WTC11 (cell line): ENCODE data around the gene SYNGR3.

ENCODE experiments used
- CTCF ChIP-seq: fragments of 200-600 bp; IDR thresholded peaks from 2 replicates; pipeline ENCODE4 v1.8.0; 2022; ENCODE audit warnings: antibody characterized with exemption
- E2F1 ChIP-seq: sonication (generic); formaldehyde crosslinking; IDR thresholded peaks from 2 replicates; pipeline ENCODE4 v1.8.0; 2022; ENCODE audit warnings: mild to moderate bottlenecking, missing genetic modification reagents
- MAX ChIP-seq: sonication (generic); formaldehyde crosslinking; IDR thresholded peaks from 2 replicates; pipeline ENCODE4 v1.8.0; 2022; ENCODE audit warnings: mild to moderate bottlenecking, missing genetic modification reagents
- MXD4 ChIP-seq: fragments of 250-450 bp; sonication (Bioruptor Pico); IDR thresholded peaks from 2 replicates; pipeline ENCODE4 v1.8.0; 2021; ENCODE audit warnings: mild to moderate bottlenecking, moderate library complexity, borderline replicate concordance
- NFE2L1 ChIP-seq: sonication (generic); formaldehyde crosslinking; IDR thresholded peaks from 2 replicates; pipeline ENCODE4 v1.8.1; 2023; ENCODE audit warnings: missing genetic modification reagents
- NR2C2 ChIP-seq: sonication (generic); formaldehyde crosslinking; IDR thresholded peaks from 2 replicates; pipeline ENCODE4 v1.8.0; 2022; ENCODE audit warnings: mild to moderate bottlenecking, missing genetic modification reagents
- SP1 ChIP-seq: sonication (generic); formaldehyde crosslinking; conservative IDR thresholded peaks from 2 replicates; pipeline ENCODE4 v1.8.1; 2022; ENCODE audit warnings: missing genetic modification reagents
- STAT6 ChIP-seq: sonication (generic); formaldehyde crosslinking; conservative IDR thresholded peaks from 2 replicates; pipeline ENCODE4 v1.8.1; 2023; ENCODE audit warnings: mild to moderate bottlenecking, low read depth, missing genetic modification reagents, moderate library complexity
- USF2 ChIP-seq: sonication (generic); formaldehyde crosslinking; IDR thresholded peaks from 2 replicates; pipeline ENCODE4 v1.8.1; 2023; ENCODE audit warnings: mild to moderate bottlenecking, missing genetic modification reagents, moderate library complexity
- ZBTB43 ChIP-seq: sonication (generic); formaldehyde crosslinking; IDR thresholded peaks from 2 replicates; pipeline ENCODE4 v1.8.1; 2023; ENCODE audit warnings: mild to moderate bottlenecking, missing genetic modification reagents
- ZNF138 ChIP-seq: sonication (generic); formaldehyde crosslinking; conservative IDR thresholded peaks from 2 replicates; pipeline ENCODE4 v1.8.1; 2022; ENCODE audit warnings: mild to moderate bottlenecking, moderate library complexity, missing genetic modification reagents
- ZNF232 ChIP-seq: sonication (generic); formaldehyde crosslinking; IDR thresholded peaks from 2 replicates; pipeline ENCODE4 v1.8.0; 2022; ENCODE audit warnings: mild to moderate bottlenecking, missing genetic modification reagents
- ZNF423 ChIP-seq: fragments of 250-450 bp; sonication (Bioruptor Pico); IDR thresholded peaks from 2 replicates; pipeline ENCODE4 v2.1.2; 2022; ENCODE audit warnings: mild to moderate bottlenecking, moderate library complexity
- ZNF512 ChIP-seq: sonication (generic); formaldehyde crosslinking; IDR thresholded peaks from 2 replicates; pipeline ENCODE4 v1.8.1; 2022; ENCODE audit warnings: missing genetic modification reagents, borderline replicate concordance

GRCh38 chr16:1942810-1943726 is 46.7 kb upstream of the SYNGR3 start, which contains the start of gene MSRB1:
- TF ChIP-seq ZNF512 (CRISPR knock-in tag) = no peak
- TF ChIP-seq NR2C2 (CRISPR knock-in tag) = no peak; the same call in 1 of the 2 replicates
- TF ChIP-seq ZNF423 (CRISPR knock-in tag) = no peak
- peak; percentile 52; the same call in 1 of the 2 replicates for TF ChIP-seq NFE2L1
- TF ChIP-seq ZNF138 (CRISPR knock-in tag) = no peak
- peak; percentile 89 for TF ChIP-seq SP1 (CRISPR knock-in tag)
- no peak for TF ChIP-seq ZBTB43 (CRISPR knock-in tag)
- TF ChIP-seq ZNF232 (CRISPR knock-in tag) = no peak
- no peak for TF ChIP-seq MXD4 (CRISPR knock-in tag)
- no peak for TF ChIP-seq CTCF
- no peak; the same call in 1 of the 2 replicates for TF ChIP-seq USF2 (CRISPR knock-in tag)
- TF ChIP-seq MAX (CRISPR knock-in tag) = peak; percentile 98
- TF ChIP-seq E2F1 = 0 out of 2 replicates have a peak, but pooled peaks have one; percentile 66
- TF ChIP-seq STAT6 (CRISPR knock-in tag) = no peak
